GM12801 (cell line): Measurements from ENCODE around the gene CUX1.

Experiments
- TF ChIP-seq, protein P1 (sequence below): IDR thresholded peaks from one replicate; pipeline ENCODE4 v1.5.1; 2011; ENCODE audit warnings: control low read depth; ENCODE audit not compliant: insufficient read length; ENCODE audit errors: extremely low read depth

Gene CUX1

DNA sequence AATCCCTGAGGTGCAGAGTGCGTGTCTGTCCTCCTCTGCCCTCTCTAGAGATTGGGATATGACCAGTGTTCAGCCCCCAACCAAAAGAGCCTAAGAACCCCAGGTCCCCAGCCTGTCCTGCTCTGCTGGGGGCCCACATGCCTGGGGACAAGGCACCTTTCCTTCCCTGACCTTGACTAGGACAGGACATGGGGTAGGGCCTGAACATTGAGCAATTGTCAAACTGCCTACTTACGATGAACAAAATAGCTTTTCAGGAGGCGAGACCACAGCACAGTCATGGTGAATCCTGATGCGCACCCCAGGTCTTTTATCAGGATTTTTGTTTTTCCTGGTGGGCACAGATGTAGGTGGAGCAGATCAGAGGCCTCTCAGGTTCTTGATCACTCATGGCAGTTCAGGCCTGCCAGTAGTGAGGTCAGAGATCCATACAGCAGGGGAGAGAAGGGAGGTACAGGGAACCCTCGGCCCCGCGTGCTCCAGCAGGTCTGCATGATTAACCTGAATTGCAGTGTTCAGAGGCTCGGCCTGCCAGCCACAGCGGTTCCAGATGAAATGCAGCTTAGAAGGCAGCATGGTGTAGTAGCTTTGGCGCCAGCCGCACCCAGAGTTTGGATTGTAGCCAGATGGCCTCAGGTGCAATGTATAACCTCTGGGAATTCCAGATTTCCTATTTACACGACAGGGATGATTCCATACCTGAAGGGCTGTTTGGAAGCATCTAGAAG lies 191.3 kb downstream of the CUX1 start:
- TF ChIP-seq, protein P1, sequence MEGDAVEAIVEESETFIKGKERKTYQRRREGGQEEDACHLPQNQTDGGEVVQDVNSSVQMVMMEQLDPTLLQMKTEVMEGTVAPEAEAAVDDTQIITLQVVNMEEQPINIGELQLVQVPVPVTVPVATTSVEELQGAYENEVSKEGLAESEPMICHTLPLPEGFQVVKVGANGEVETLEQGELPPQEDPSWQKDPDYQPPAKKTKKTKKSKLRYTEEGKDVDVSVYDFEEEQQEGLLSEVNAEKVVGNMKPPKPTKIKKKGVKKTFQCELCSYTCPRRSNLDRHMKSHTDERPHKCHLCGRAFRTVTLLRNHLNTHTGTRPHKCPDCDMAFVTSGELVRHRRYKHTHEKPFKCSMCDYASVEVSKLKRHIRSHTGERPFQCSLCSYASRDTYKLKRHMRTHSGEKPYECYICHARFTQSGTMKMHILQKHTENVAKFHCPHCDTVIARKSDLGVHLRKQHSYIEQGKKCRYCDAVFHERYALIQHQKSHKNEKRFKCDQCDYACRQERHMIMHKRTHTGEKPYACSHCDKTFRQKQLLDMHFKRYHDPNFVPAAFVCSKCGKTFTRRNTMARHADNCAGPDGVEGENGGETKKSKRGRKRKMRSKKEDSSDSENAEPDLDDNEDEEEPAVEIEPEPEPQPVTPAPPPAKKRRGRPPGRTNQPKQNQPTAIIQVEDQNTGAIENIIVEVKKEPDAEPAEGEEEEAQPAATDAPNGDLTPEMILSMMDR: no peak

DNA sequence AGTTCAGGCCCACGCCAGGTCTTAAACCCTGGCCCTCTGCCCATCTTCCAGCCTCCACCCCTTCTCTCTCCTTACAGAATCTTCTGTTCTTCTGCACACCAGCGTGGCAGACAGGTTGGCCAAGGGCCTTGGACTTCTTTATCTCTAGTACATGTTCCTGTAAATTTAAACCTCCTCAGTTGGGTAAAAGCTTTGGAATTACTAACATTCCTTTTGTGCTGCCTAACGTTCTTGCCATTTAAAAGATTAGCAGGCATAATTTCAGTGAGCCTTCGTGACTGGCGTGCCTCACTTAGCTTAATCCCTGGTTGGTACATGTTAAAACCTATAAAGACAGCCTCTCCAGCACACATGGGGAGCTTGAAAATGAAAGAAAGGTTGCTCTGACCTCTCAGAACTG lies 192.2 kb downstream of the CUX1 start:
- TF ChIP-seq, protein P1: no peak

DNA sequence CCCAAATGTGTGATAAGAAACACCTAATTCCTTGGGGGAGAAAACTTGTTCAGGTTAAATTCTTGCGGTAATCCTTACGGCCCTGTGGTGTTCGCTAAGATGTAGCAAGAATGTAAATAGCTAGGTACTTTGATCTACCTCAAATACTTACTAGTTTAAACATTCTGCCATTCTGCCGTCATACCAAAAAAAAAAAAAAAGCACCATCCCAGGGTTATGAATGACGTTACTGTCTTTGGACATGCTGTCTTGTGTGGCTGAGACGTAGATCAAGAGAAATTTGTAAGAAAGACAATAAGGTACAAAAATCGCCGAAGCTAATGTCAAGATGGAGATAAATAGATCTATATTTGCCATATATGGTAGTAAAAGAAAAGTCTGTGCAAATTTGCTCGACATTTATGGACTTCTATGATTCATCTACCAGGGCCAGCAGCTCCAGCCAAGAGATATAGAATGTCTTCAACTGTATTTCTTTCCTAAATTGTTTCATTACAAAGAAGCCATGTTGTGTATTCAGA lies 195.6 kb downstream of the CUX1 start:
- TF ChIP-seq, protein P1: no peak

DNA sequence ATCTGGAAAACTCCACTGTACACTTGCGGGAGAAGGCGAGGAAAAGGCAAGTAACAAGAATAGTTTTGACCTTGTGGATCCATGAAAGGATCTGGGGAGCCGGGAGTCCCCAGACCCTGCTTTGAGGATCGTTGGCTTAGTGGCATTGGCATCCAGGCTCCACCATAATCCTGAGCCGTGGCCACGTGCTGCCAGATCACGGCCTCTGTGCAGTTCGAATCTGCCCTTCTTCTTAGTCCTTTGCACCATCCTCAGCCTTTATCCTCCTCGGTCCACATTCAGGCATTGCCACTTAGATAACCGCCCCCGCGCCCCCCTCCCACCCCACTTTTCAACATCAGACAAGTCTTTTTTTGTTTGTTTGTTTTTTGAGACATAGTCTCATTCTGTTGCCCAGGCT lies 201.4 kb downstream of the CUX1 start:
- TF ChIP-seq, protein P1: no peak

DNA sequence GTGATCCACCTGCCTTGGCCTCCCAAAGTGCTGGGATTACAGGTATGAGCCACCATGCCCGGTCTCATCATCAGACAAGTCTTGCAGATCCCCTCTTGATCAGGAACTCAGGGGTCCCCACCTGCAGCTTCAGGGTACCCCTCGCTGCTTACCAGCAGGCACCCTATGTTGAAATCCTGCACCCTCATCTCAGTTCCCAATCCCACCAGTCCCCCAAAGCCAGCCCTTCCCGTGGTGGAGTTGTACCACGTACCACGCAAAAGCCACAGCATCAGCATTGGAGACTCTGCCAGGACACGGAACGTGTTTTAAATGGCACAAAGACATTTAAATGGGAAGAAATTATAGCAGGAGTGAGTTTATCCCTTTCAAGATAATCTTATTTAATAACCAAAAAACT lies 202.0 kb downstream of the CUX1 start:
- TF ChIP-seq, protein P1: no peak

DNA sequence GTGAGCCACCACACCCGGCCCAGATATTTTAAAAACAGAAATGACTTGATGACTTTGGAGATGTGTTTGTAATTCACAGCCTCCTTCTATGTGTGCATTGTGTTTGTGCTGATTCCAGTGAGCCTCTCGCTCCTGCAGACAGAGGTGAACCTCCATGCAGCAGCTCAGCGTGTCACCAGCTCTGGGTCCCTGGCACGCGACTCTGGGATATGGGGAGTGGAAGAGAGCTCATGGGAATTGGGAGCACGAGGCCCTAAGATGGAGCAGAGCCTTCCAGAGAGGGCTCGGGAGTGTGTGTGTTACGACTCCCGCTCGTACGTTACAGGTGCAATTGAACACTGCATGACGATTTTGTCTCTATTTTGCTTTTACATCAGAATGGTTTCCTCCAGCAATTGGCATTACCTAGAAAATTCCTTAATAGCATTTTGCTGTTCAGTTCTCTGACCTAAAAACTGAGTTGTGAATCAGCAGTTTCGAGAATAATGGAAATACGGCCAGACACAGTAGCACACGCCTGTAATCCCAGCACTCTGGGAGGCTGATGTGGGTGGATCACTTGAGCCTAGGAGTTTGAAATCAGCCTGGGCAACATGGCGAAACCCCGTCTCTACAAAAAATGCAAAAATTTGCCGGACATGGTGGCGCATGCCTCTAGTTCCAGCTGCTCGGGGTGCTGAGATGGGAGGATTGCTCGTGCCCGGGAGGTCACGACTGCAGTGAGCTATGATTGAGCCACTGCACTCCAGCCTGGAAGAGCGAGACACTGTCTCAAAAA lies 204.6 kb downstream of the CUX1 start:
- TF ChIP-seq, protein P1: no peak

DNA sequence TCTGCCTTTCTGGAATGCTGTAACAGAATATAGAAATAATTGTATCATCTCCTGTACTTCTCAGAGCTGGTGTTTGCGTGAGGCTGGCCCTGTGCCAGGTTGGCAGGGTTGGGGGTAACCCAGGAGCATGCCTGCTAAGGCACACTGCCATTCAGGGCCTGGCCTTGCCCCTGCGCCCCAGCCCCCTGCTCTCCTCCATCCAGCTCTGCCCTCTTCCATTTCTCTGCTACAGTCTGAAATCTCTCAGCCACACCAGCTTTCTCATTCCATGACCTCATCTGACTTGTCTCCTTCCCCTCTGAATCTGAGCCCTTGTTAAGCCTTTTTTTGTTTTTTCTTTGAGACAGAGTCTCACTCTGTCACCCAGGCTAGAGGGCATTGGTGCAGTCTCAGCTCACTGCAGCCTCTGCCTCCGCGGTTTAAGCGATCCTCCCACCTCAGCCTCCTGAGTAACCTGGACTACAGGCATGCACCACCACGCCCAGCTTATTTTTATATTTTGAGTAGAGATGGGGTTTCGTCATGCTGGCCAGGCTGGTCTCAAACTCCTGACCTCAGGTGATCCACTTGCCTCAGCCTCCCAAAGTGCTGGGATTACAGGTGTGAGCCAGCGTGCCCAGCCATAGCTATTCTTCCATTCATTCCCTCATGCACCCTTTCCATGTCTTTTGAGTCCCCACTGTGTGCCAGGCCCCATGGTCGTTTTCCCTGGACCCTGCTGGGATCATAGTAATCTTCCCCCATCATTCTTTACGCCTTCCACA lies 206.8 kb downstream of the CUX1 start:
- TF ChIP-seq, protein P1: no peak
